NT2/D1 (cell line): ENCODE data around the gene KAZALD1.

Experiments used
- DNase-seq: peaks from one replicate; pipeline ENCODE4 v3.0.0-alpha.2; 2011; ENCODE audit warnings: low read depth, low spot score
- H3K27me3 ChIP-seq: 2 replicates; pipeline ENCODE4 v1.6.0; 2011; ENCODE audit warnings: mild to moderate bottlenecking; ENCODE audit not compliant: insufficient read length, insufficient read depth
- H3K36me3 ChIP-seq: 2 replicates; pipeline ENCODE4 v1.6.1; 2011; ENCODE audit warnings: mild to moderate bottlenecking, low read length, mixed read lengths; ENCODE audit not compliant: insufficient read depth, insufficient read length
- H3K4me1 ChIP-seq: 2 replicates; pipeline ENCODE4 v1.5.1; 2011; ENCODE audit not compliant: insufficient read depth, insufficient read length
- H3K4me3 ChIP-seq: 2 replicates; pipeline ENCODE4 v1.5.1; 2011; ENCODE audit warnings: low read depth; ENCODE audit not compliant: insufficient read length
- H3K9ac ChIP-seq: 2 replicates; pipeline ENCODE4 v1.6.0; 2011; ENCODE audit warnings: low read depth; ENCODE audit not compliant: insufficient read length
- H3K9me3 ChIP-seq: 2 replicates; pipeline ENCODE4 v1.5.1; 2011; ENCODE audit warnings: mild to moderate bottlenecking, low read length; ENCODE audit not compliant: insufficient read depth
- SUZ12 ChIP-seq: IDR thresholded peaks from 2 replicates; pipeline ENCODE4 v1.6.1; 2011; ENCODE audit not compliant: insufficient read length, insufficient read depth; ENCODE audit errors: extremely low read depth
- YY1 ChIP-seq: IDR thresholded peaks from 2 replicates; pipeline ENCODE4 v1.6.1; 2011; ENCODE audit not compliant: insufficient read length, insufficient read depth
- ZNF274 ChIP-seq: IDR thresholded peaks from 2 replicates; pipeline ENCODE4 v1.6.1; 2011; ENCODE audit warnings: mild to moderate bottlenecking, low read depth, low read length

Gene KAZALD1

GRCh38 chr10:101103430-101103829, 41.6 kb downstream of the KAZALD1 start:
- Histone ChIP-seq H3K36me3 (no peaks in the 10 kb centered on the region), H3K4me3 (no peak overlapping the region), H3K9me3 (no peaks in the 10 kb centered on the region), H3K9ac (no peak overlapping the region), H3K4me1 (no peaks in the 10 kb centered on the region), H3K27me3 (no peaks in the 10 kb centered on the region)
- TF ChIP-seq ZNF274 (no peak), YY1 (no peak), SUZ12 (no peak)
- no peak for DNase-seq

DNA sequence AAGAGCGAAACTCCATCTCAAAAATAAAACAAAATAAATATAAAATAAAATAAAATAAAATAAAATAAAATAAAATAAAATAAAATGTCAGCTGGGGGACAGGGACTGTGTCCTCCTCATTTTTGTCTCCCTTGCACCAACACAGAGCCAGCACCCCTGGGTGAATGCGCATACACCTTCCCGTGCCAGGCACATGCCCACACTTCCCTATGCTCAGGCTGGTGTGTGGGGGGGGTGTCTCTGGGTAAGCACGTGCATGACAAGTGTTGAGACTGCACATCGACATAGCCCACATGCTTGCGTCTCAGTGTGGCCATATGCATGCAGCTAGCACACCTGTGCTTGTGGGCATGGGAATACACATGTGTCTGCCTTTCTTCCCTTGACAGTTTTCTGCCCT, 44.6 kb downstream of the KAZALD1 start:
- no peak for DNase-seq
- H3K9me3 ChIP-seq: no peaks in the 10 kb centered on the region
- TF ChIP-seq ZNF274 (no peak), SUZ12 (no peak), YY1 (no peak)
- H3K9ac ChIP-seq: no peak overlapping the region
- no peak overlapping the region for H3K4me3 ChIP-seq
- H3K36me3 ChIP-seq: no peaks in the 10 kb centered on the region
- H3K4me1 ChIP-seq: no peaks in the 10 kb centered on the region
- no peaks in the 10 kb centered on the region for H3K27me3 ChIP-seq

DNA sequence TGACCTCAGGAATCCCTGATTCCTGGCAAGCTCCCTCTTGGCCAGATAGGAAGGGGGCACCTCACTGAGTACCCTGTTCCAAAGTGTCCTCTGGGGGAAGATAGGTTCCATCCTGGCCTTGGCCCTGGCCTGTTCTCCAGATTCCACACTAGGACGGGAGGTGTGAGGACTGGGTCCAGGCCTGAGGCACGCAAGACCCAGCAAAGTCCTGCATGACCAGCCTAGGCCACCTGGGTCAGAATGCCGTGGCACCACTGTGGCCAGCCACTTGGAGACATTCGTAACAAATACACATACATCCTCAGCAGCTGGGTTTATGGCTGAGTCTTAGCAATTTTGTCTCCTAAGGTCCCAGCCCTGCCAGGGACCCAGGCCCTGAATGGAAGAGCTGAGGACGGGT, 46.0 kb downstream of the KAZALD1 start:
- Histone ChIP-seq H3K9ac (no peak overlapping the region), H3K9me3 (no peaks in the 10 kb centered on the region), H3K4me3 (no peak overlapping the region), H3K27me3 (no peaks in the 10 kb centered on the region), H3K4me1 (peaks cover 2% of the 10 kb centered on the region), H3K36me3 (no peaks in the 10 kb centered on the region)
- DNase-seq: no peak
- TF ChIP-seq ZNF274 (no peak), YY1 (no peak), SUZ12 (no peak)

- Histone ChIP-seq H3K27me3 (no peaks in the 10 kb centered on the region), H3K9ac (no peak overlapping the region), H3K4me1 (peaks cover 2% of the 10 kb centered on the region), H3K4me3 (no peak overlapping the region), H3K9me3 (no peaks in the 10 kb centered on the region), H3K36me3 (no peaks in the 10 kb centered on the region)
- DNase-seq: no peak
- TF ChIP-seq SUZ12 (no peak), ZNF274 (no peak), YY1 (no peak)
These were observed 49.2 kb downstream of the KAZALD1 start for GRCh38 chr10:101110856-101111523.

DNA sequence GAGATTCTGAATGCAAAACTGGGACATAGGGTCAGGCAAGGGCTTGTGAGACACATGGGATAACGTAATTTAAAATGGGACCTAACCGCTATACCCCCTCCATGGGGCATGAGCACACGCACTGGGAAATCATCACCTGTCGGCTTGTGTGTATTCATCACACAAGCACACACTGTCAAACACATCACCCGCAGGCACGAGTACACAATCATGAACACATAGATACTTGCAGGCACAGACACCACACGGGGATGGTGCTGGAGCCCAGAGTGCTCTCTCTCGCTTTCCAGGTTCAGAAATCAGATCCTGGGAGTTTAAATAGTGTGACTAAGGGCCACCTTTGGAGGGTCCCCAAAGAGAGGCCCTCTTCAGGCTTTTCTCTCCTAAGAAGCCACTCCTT, 49.8 kb downstream of the KAZALD1 start:
- Histone ChIP-seq H3K9ac (no peak overlapping the region), H3K9me3 (no peaks in the 10 kb centered on the region), H3K4me1 (peaks cover 2% of the 10 kb centered on the region), H3K36me3 (no peaks in the 10 kb centered on the region), H3K4me3 (no peak overlapping the region), H3K27me3 (no peaks in the 10 kb centered on the region)
- no peak for TF ChIP-seq YY1
- no peak for TF ChIP-seq ZNF274
- DNase-seq: no peak

DNA sequence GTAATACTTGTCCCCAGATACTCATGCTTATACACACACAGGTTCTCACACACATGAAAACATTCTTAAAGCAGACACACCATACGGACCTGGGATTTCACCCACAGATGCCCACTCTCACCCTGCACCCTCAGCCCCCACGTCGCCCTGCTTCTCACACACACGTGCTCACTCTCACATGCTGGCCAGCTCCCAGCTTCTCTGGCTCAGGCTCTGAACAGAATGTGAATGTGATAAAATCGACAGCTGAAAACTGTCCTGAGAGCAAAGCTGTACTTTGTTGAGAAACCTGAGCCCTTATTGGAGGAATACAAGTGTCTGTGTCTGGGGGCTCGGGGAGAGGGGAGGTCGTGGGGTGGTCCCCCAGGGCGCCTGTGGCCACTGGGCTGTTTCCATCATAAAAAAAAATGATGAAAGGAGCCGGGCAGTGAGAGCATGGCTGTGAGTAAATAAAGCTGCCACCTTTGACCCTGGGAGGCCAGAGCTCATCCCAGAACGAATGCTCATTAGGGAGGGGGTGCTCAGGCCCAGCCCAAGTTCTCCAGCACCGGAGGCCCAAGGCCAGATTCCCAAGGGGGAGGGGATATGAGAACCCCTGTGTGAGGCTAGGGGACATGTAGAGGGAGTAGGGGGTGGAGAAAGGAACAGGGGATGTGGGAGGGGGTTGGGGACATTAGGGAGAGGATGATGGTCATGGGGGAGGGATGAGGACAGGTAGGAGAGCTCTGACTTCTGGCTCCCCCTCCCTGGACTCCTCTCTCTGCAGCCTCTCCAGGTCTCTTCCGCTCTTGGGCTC, 51.2 kb downstream of the KAZALD1 start:
- Histone ChIP-seq H3K9ac (no peak overlapping the region), H3K36me3 (no peaks in the 10 kb centered on the region), H3K4me3 (no peak overlapping the region), H3K4me1 (peaks cover 2% of the 10 kb centered on the region), H3K9me3 (no peaks in the 10 kb centered on the region), H3K27me3 (no peaks in the 10 kb centered on the region)
- TF ChIP-seq YY1 (no peak), ZNF274 (no peak), SUZ12 (no peak)
- DNase-seq: no peak

DNA sequence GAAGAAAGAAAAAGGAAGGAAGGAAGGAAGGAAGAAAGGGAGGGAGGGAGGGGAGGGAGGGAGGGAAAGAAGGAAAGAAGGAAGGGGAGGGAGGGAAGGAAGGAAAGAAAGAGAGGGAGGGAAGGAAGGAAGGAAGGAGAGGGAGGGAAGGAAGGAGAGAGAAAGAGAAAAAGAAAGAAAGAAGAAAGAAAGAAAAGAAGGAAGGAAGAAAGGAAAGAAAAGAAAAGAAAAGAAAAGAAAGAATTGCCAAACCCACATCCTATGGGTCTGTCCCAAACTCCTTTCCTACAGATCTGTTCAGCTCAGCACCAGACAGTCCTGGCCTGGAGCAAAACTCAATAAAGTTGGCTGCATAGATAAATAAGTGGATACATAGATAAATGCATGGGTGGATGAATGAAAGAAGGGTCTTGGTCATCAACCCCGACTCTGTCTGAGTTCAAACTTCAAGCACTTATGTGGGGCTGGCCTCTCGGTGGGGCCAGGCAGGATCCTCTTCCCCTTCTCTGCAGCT, 52.2 kb downstream of the KAZALD1 start:
- no peaks in the 10 kb centered on the region for H3K36me3 ChIP-seq
- H3K27me3 ChIP-seq: peaks cover 6% of the 10 kb centered on the region
- no peaks in the 10 kb centered on the region for H3K9me3 ChIP-seq
- H3K4me3 ChIP-seq: no peak overlapping the region
- no peak for DNase-seq
- H3K4me1 ChIP-seq: peaks cover 2% of the 10 kb centered on the region
- H3K9ac ChIP-seq: no peak overlapping the region
- no peak for TF ChIP-seq ZNF274
- TF ChIP-seq YY1: no peak
- no peak for TF ChIP-seq SUZ12
